Measurements from ENCODE around the gene RPTOR.

GRCh38 chr17:80649672-80650330 lies 105.2 kb downstream of the RPTOR start:
- TF ChIP-seq NFIC (IDR thresholded peaks at IDR 0.05; ENCODE audit: borderline replicate concordance) (no peak), RAD21 (IDR thresholded peaks at IDR 0.05; ENCODE audit: low read length) (peak; percentile 69), CTCF (IDR thresholded peaks at IDR 0.05) (peak; percentile 68), YY1 (IDR thresholded peaks at IDR 0.05; ENCODE audit: low read depth) (no peak), CHD2 (IDR thresholded peaks at IDR 0.05; ENCODE audit: low read length, partially characterized antibody) (no peak), TCF12 (IDR thresholded peaks at IDR 0.05) (no peak), JUND (IDR thresholded peaks at IDR 0.05) (no peak), USF2 (IDR thresholded peaks at IDR 0.05; ENCODE audit: borderline replicate concordance, low read depth, low read length) (no peak), TAF1 (IDR thresholded peaks at IDR 0.05; ENCODE audit: borderline replicate concordance, low read depth, low read length) (no peak), RFX5 (IDR thresholded peaks at IDR 0.05; ENCODE audit: low read length) (no peak), EP300 (IDR thresholded peaks at IDR 0.05; ENCODE audit: borderline replicate concordance in 1 of 2, low read depth in 1 of 2, low read length in 1 of 2) (no peak)
